Fibroblast of pulmonary artery (primary cell): Measurements from ENCODE around the gene KIAA1328.

Source experiments
- DNase-seq: peaks from one replicate; pipeline ENCODE4 v3.0.0-alpha.2; 2010; ENCODE audit warnings: low read depth
- H3K4me3 ChIP-seq: replicated peaks from 2 replicates; pipeline ENCODE4 v1.5.1; 2011; ENCODE audit warnings: low read depth, mild to moderate bottlenecking, control low read depth, low read length, moderate library complexity
- CTCF ChIP-seq: IDR thresholded peaks from 2 replicates; pipeline ENCODE4 v1.5.1; 2011; ENCODE audit warnings: mild to moderate bottlenecking, control low read depth, low read length, inconsistent platforms; ENCODE audit errors: missing control alignments

Gene KIAA1328

GRCh38 chr18:37135177-37135576, 306.2 kb downstream of the KIAA1328 start:
- TF ChIP-seq CTCF: no peak

GRCh38 chr18:37138456-37138855, 309.5 kb downstream of the KIAA1328 start:
- no peak for TF ChIP-seq CTCF
- H3K4me3 ChIP-seq: no peak overlapping the region
- no peak for DNase-seq

More at GRCh38 chr18:37135177-37135576, 306.2 kb downstream of the KIAA1328 start:
- no peak for DNase-seq
- H3K4me3 ChIP-seq: no peak overlapping the region

GRCh38 chr18:37139876-37140275, 310.9 kb downstream of the KIAA1328 start:
- TF ChIP-seq CTCF: no peak
- no peak overlapping the region for H3K4me3 ChIP-seq
- DNase-seq: no peak

- H3K4me3 ChIP-seq: no peak overlapping the region
- TF ChIP-seq CTCF: no peak
- DNase-seq: no peak
Observed at GRCh38 chr18:37144921-37145320, 316.0 kb downstream of the KIAA1328 start.

GRCh38 chr18:37156330-37156942, 327.5 kb downstream of the KIAA1328 start:
- peak; percentile 10 for DNase-seq
- H3K4me3 ChIP-seq: no peak overlapping the region
- TF ChIP-seq CTCF: no peak

- H3K4me3 ChIP-seq: no peak overlapping the region
- no peak for TF ChIP-seq CTCF
- no peak for DNase-seq
Observed at GRCh38 chr18:37160038-37160820, 331.3 kb downstream of the KIAA1328 start.
